ENCODE data around the gene PDGFRA. TPM values are rescaled to one million over a fixed set of nuclear protein-coding genes. Genes with fewer than 3 reads are reported as not detected.

Gene PDGFRA
- total RNA-seq, 1 experiment from 2014 or later: 0.25 TPM

GRCh38 chr4:54233697-54234496 is 4.8 kb downstream of the PDGFRA start (continued):
- TF ChIP-seq REST (IDR thresholded peaks at IDR 0.05; ENCODE audit: low read depth) (no peak), SRF (IDR thresholded peaks at IDR 0.05; ENCODE audit: low read depth) (no peak), JUND (IDR thresholded peaks at IDR 0.05) (no peak), POLR2AphosphoS5 (IDR thresholded peaks at IDR 0.05; ENCODE audit: low read depth, low read length) (no peak), RAD21 (IDR thresholded peaks at IDR 0.05; ENCODE audit: low read depth) (peak; percentile 82), MAX (IDR thresholded peaks at IDR 0.05) (no peak), CEBPB (IDR thresholded peaks at IDR 0.05; ENCODE audit: low read depth) (peak; percentile 94), SIN3A (IDR thresholded peaks at IDR 0.05; ENCODE audit: low read depth) (no peak), ZBTB33 (IDR thresholded peaks at IDR 0.05; ENCODE audit: extremely low read depth, insufficient replicate concordance, low read length) (no peak), ZNF274 (IDR thresholded peaks at IDR 0.05; ENCODE audit: low read depth, low read length) (no peak), ATF3 (IDR thresholded peaks at IDR 0.05) (no peak)
